Thyroid gland (tissue), 4 donors: Measurements from ENCODE around the gene TDRD5. TPM values are rescaled to one million over a fixed set of nuclear protein-coding genes. Genes with fewer than 3 reads are reported as not detected.

Source experiments
- DNase-seq, 2 donors: peaks; one replicate each; pipeline ENCODE4 v3.0.0-alpha.2; 2019
- H3K27ac ChIP-seq, 3 donors: fragments of 200-600 bp; sonication (generic); 1 replicate in 2 of 3; 2 replicates in 1 of 3; pipeline ENCODE4 v1.5.1; 2016 to 2019; ENCODE audit warnings: mild to moderate bottlenecking in 1 of 3, moderate library complexity in 1 of 3
- H3K27me3 ChIP-seq: fragments of 200-600 bp; sonication (generic); one replicate; pipeline ENCODE4 v1.5.1; 2019
- H3K36me3 ChIP-seq, 2 donors: fragments of 200-600 bp; sonication (generic); one replicate each; pipeline ENCODE4 v1.5.1; 2016 to 2019
- H3K4me1 ChIP-seq, 2 donors: fragments of 200-600 bp; sonication (generic); one replicate each; pipeline ENCODE4 v1.5.1; 2017 to 2019
- H3K4me3 ChIP-seq, 3 donors: fragments of 200-600 bp; sonication (generic); replicated peaks in 1 of 3; 1 replicate in 2 of 3; 2 replicates in 1 of 3; pipeline ENCODE4 v1.5.1; 2016; ENCODE audit warnings: mild to moderate bottlenecking in 1 of 3
- H3K9me3 ChIP-seq: fragments of 200-600 bp; sonication (generic); one replicate; pipeline ENCODE4 v1.5.1; 2017
- POLR2A ChIP-seq, 2 donors: fragments of 450-650 bp; IDR thresholded peaks; one replicate each; pipeline ENCODE4 v1.6.1; 2017; ENCODE audit warnings: antibody characterized with exemption in 2 of 2, mild to moderate bottlenecking in 2 of 2, moderate library complexity in 1 of 2
- WGBS, 2 donors: methylation state at CpG; one replicate each; pipeline ENCODE4 v1.1.5; 2017; 5-methylcytosine and 5-hydroxymethylcytosine counted together
- intact Hi-C: fragments of 100-400 bp; cut with DNase I; formaldehyde crosslinking; loops from one replicate; pipeline ENCODE4 v1.15.1; 2023
- small RNA-seq: library from RNA; depleted of rRNA; stranded (forward); fragments of <200 nt; gene quantifications from one replicate; pipeline ENCODE3, GENCODE V24; 2016
- total RNA-seq, 4 donors: library from RNA; depleted of rRNA; stranded (reverse); fragments of >200 nt; gene quantifications; one replicate each; pipeline ENCODE4 v1.2.3, GENCODE V29; 2016
- TF ChIP-seq, protein P1 (sequence below), 6 experiments: fragments of 200-600 bp in 3 of 6; fragments of 450-650 bp in 3 of 6; sonication (generic) in 3 of 6; IDR thresholded peaks; one replicate each; pipeline ENCODE4 v1.5.1; 2016 to 2019; ENCODE audit warnings: antibody characterized with exemption in 6 of 6, mild to moderate bottlenecking in 2 of 6, inconsistent platforms in 1 of 6, moderate library complexity in 1 of 6

The TDRD5 gene
- total RNA-seq, 4 donors from 2014 or later = 0.81 to 2.8 (median 1.5) TPM

DNA sequence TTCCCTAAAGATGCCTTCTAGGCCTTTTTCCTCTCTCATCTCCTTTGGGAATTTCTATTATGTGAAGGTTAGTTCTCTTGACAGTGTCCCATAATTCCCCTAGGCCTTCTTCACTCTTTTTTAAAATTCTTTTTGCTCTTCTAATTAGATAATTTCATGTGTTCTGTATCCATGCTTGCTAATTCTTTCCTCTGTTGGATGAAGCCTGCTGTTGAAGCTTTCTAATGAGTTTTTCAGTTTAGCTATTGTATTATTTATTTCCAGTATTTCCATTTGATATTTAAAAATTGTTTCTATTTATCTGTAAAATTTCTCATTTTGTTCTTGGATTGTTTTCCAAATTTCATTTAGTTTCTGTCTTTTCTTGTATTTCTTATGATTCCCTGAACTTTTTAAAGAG is 123.0 kb downstream of the TDRD5 start:
- DNase-seq = no peak
- H3K4me1 ChIP-seq = no peaks in the 10 kb centered on the region

DNA sequence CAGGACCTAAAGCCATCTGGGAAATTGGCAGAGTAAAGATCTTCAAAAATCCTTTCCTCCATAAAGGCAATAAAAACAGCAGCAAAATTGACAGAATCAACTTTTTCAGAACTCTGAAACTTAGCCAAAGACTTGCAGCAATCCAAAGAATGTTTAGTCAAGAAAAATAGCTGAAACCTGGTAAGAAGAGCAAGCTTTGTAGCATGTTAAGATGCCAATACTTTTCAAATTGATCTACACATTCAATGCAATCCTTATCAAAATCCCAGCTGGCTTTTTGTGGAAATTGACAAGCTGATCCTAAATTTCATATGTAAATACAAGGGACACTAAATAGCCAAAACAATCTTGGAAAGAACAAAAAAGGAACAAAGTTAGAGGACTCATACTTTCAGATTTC is 127.6 kb downstream of the TDRD5 start:
- no peaks in the 10 kb centered on the region for H3K9me3 ChIP-seq
- H3K36me3 ChIP-seq = no peaks in the 10 kb centered on the region
- H3K4me3 ChIP-seq = no peak overlapping the region
- DNase-seq = no peak
- no peak overlapping the region for H3K27ac ChIP-seq
- no peak for TF ChIP-seq POLR2A (IDR thresholded peaks at IDR 0.05)
- TF ChIP-seq, protein P1, sequence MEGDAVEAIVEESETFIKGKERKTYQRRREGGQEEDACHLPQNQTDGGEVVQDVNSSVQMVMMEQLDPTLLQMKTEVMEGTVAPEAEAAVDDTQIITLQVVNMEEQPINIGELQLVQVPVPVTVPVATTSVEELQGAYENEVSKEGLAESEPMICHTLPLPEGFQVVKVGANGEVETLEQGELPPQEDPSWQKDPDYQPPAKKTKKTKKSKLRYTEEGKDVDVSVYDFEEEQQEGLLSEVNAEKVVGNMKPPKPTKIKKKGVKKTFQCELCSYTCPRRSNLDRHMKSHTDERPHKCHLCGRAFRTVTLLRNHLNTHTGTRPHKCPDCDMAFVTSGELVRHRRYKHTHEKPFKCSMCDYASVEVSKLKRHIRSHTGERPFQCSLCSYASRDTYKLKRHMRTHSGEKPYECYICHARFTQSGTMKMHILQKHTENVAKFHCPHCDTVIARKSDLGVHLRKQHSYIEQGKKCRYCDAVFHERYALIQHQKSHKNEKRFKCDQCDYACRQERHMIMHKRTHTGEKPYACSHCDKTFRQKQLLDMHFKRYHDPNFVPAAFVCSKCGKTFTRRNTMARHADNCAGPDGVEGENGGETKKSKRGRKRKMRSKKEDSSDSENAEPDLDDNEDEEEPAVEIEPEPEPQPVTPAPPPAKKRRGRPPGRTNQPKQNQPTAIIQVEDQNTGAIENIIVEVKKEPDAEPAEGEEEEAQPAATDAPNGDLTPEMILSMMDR (IDR thresholded peaks at IDR 0.05) = no peak
- intact Hi-C loops = no loop called here
- H3K4me1 ChIP-seq = no peaks in the 10 kb centered on the region
- H3K27me3 ChIP-seq = no peaks in the 10 kb centered on the region

More for the DNA sequence above, 123.0 kb downstream of the TDRD5 start:
- Histone ChIP-seq H3K36me3 (no peaks in the 10 kb centered on the region), H3K4me3 (no peak overlapping the region), H3K27me3 (no peaks in the 10 kb centered on the region), H3K9me3 (no peaks in the 10 kb centered on the region), H3K27ac (no peak overlapping the region)
- intact Hi-C loops = no loop called here
- no peak for TF ChIP-seq POLR2A (IDR thresholded peaks at IDR 0.05)
- TF ChIP-seq, protein P1 (IDR thresholded peaks at IDR 0.05) = no peak

DNA sequence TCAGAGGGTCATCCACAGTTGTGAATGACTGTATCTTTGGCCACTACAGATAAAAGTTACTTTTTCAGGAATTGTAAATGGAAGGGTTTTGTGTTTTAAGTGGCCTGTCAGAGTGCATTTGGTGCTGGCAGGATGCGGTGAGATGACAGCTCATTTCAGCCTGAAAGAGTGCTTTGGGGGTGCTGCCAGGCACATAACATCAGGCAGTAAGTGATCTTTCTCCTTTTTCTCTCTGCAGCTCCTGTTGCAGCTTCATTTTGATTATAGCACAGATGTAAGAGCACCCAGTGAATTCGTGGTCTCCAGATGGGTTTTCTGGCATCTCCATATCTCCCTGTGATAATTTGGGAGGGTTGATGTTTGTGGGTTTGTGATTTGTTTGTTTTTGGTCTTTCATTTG is 136.6 kb downstream of the TDRD5 start:
- H3K4me3 ChIP-seq = no peak overlapping the region
- no peaks in the 10 kb centered on the region for H3K4me1 ChIP-seq
- H3K9me3 ChIP-seq = no peaks in the 10 kb centered on the region
- TF ChIP-seq, protein P1 (IDR thresholded peaks at IDR 0.05) = no peak
- no peak for TF ChIP-seq POLR2A (IDR thresholded peaks at IDR 0.05)
- no peaks in the 10 kb centered on the region for H3K36me3 ChIP-seq
- no peaks in the 10 kb centered on the region for H3K27me3 ChIP-seq
- intact Hi-C loops = no loop called here
- no peak for DNase-seq
- 61% methylated on average over 2 of the region's 2 CpGs for WGBS, 2 donors
- no peak overlapping the region for H3K27ac ChIP-seq

DNA sequence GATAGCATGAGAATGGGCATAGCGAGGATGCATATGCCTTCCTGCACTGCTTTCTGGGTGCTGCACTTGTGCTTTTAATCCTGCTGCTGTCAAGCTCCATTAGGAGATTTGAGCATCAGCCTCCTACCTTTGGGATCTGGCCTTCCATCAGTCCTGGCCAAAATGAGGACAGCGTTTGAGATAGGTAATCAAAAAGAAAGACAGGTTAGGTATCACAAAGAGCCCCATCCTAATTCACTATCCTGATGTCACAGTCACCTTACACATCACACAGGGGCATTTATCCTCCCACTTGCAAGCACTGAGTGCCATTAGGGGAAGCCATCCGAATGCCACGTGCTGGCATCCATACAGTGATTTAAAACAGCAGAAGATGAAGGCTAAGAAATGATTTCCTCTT is 138.2 kb downstream of the TDRD5 start:
- WGBS, 2 donors = 73 to 84% methylated on average over 4 of the region's 4 CpGs
- H3K4me1 ChIP-seq = no peaks in the 10 kb centered on the region
- H3K9me3 ChIP-seq = no peaks in the 10 kb centered on the region
- TF ChIP-seq, protein P1 (IDR thresholded peaks at IDR 0.05) = no peak
- no peak for TF ChIP-seq POLR2A (IDR thresholded peaks at IDR 0.05)
- H3K36me3 ChIP-seq = no peaks in the 10 kb centered on the region
- no peak overlapping the region for H3K4me3 ChIP-seq
- no peak overlapping the region for H3K27ac ChIP-seq
- intact Hi-C loops = no loop called here
- no peak for DNase-seq
- H3K27me3 ChIP-seq = no peaks in the 10 kb centered on the region

- Histone ChIP-seq H3K9me3 (no peaks in the 10 kb centered on the region), H3K4me3 (no peak overlapping the region), H3K27me3 (no peaks in the 10 kb centered on the region), H3K4me1 (no peaks in the 10 kb centered on the region), H3K27ac (no peak overlapping the region), H3K36me3 (no peaks in the 10 kb centered on the region)
- intact Hi-C loops = no loop called here
- TF ChIP-seq, protein P1 (IDR thresholded peaks at IDR 0.05) = no peak
- no peak for TF ChIP-seq POLR2A (IDR thresholded peaks at IDR 0.05)
- no peak for DNase-seq
- WGBS, 2 donors = 87 to 95% methylated on average over 4 of the region's 4 CpGs
Measured at GRCh38 chr1:179731643-179732042, 140.0 kb downstream of the TDRD5 start.

Small RNA genes lying within 50 kb of the gene (small RNA-seq; reads per million reads assigned to genes)
- gene RNU5F-2P = not detected

Other genes starting within 250 kb of the TDRD5 start
- gene AXDND1, start 225.9 kb upstream of the TDRD5 start, total RNA-seq = 1 to 10 TPM in 2 of 4 donors, under 1 TPM in 2; 0.27 to 4.0 (median 2.1) TPM
- gene NPHS2, start 15.9 kb upstream of the TDRD5 start, total RNA-seq = not detected
- gene FAM163A, start 151.5 kb downstream of the TDRD5 start, total RNA-seq = 1 to 10 TPM in 2 of 4 donors, under 1 TPM in 1, not detected in 1; 0.33 to 3.2 (median 1.3) TPM